Measurements from ENCODE around the gene CYCS.

CYCS gene

GRCh38 chr7:25125137-25125946 lies at the start of gene CYCS:
Gene CYCS (minus strand): TSS chr7:25125260. CDS start chr7:25124119, 1,141 bp downstream.
- peak; percentile 99 to 100 for DNase-seq

- peak in 1 of 2 experiments; percentile 37 for DNase-seq
These were observed 48.1 kb upstream of the CYCS start for GRCh38 chr7:25173184-25173583.

- no peak for DNase-seq
These were observed 46.5 kb upstream of the CYCS start for GRCh38 chr7:25171516-25171915.

GRCh38 chr7:25171071-25171470 lies 46.0 kb upstream of the CYCS start:
- DNase-seq = no peak

GRCh38 chr7:25169683-25170082 lies 44.6 kb upstream of the CYCS start:
- no peak for DNase-seq

- no peak for DNase-seq
These were observed 43.1 kb upstream of the CYCS start for GRCh38 chr7:25168145-25168544.

- DNase-seq = no peak
These were observed 42.3 kb upstream of the CYCS start for GRCh38 chr7:25167262-25167843.

- peak; percentile 57 to 72 for DNase-seq
These were observed 35.0 kb upstream of the CYCS start for GRCh38 chr7:25159983-25160596.

- DNase-seq = no peak
These were observed 33.9 kb upstream of the CYCS start for GRCh38 chr7:25158966-25159365.

- no peak for DNase-seq
These were observed 26.7 kb upstream of the CYCS start for GRCh38 chr7:25151773-25152172.

- DNase-seq = no peak
These were observed 24.8 kb upstream of the CYCS start for GRCh38 chr7:25149836-25150235.

GRCh38 chr7:25148772-25149575 lies 23.9 kb upstream of the CYCS start:
- no peak for DNase-seq

GRCh38 chr7:25143763-25144162 lies 18.7 kb upstream of the CYCS start:
- DNase-seq = no peak

GRCh38 chr7:25139536-25139935 lies 14.5 kb upstream of the CYCS start:
- no peak for DNase-seq

GRCh38 chr7:25134358-25135010 lies 9.4 kb upstream of the CYCS start:
- DNase-seq = no peak

GRCh38 chr7:25132430-25132829 lies 7.4 kb upstream of the CYCS start:
- no peak for DNase-seq

GRCh38 chr7:25126751-25127150 lies 1.7 kb upstream of the CYCS start:
- no peak for DNase-seq

- no peak for DNase-seq
These were observed 459 bp downstream of the CYCS start for GRCh38 chr7:25124465-25125136.

GRCh38 chr7:25122373-25122772 lies 2.7 kb downstream of the CYCS start:
- no peak for DNase-seq

GRCh38 chr7:25121599-25121998 lies 3.5 kb downstream of the CYCS start:
- no peak for DNase-seq

- no peak for DNase-seq
These were observed 6.0 kb downstream of the CYCS start for GRCh38 chr7:25119102-25119501.

All from NCI-H446 (cell line).